Measurements from ENCODE around the gene LONP1. TPM values are rescaled to one million over a fixed set of nuclear protein-coding genes. Genes with fewer than 3 reads are reported as not detected.

The LONP1 gene
- total RNA-seq, 2 experiments from 2014 or later = 178 to 181 TPM

GRCh38 chr19:5674714-5675113, 45.2 kb downstream of the LONP1 start:
- DNase-seq = no peak
- CTCF ChIA-PET = interaction anchor here (1.7 kb wide), 1 partner anchor 13 kb away, joined by 6 read pairs; no protein-coding TSS in a partner anchor
- POLR2A ChIA-PET = no interaction called here
- Mint-ChIP-seq H3K9me3 (no peaks in the 10 kb centered on the region), H3K27me3 (no peaks in the 10 kb centered on the region), H3K4me3 (no peak overlapping the region), H3K4me1 (ENCODE audit: low read depth) (peaks cover 7% of the 10 kb centered on the region), H3K27ac (no peak overlapping the region), H3K36me3 (peaks cover 5% of the 10 kb centered on the region)
- intact Hi-C loops (cut with micrococcal nuclease) = no loop called here

GRCh38 chr19:5673752-5674151, 46.2 kb downstream of the LONP1 start:
- Mint-ChIP-seq H3K36me3 (peaks cover 11% of the 10 kb centered on the region), H3K27me3 (no peaks in the 10 kb centered on the region), H3K9me3 (no peaks in the 10 kb centered on the region), H3K4me1 (ENCODE audit: low read depth) (no peaks in the 10 kb centered on the region), H3K27ac (no peak overlapping the region), H3K4me3 (no peak overlapping the region)
- no peak for DNase-seq
- POLR2A ChIA-PET = no interaction called here
- intact Hi-C loops (cut with micrococcal nuclease) = no loop called here
- CTCF ChIA-PET = no interaction called here

- no peak overlapping the region for H3K4me3 Mint-ChIP-seq
- ChIA-PET POLR2A (no interaction called here), CTCF (no interaction called here)
- intact Hi-C loops (cut with micrococcal nuclease) = no loop called here
- DNase-seq = no peak
- H3K4me1 Mint-ChIP-seq (ENCODE audit: low read depth) = no peaks in the 10 kb centered on the region
- H3K27me3 Mint-ChIP-seq = no peaks in the 10 kb centered on the region
- no peaks in the 10 kb centered on the region for H3K9me3 Mint-ChIP-seq
- peaks cover 13% of the 10 kb centered on the region for H3K36me3 Mint-ChIP-seq
- no peak overlapping the region for H3K27ac Mint-ChIP-seq
Observed at GRCh38 chr19:5672708-5673459, 47.1 kb downstream of the LONP1 start.

- Mint-ChIP-seq H3K9me3 (no peaks in the 10 kb centered on the region), H3K27ac (no peak overlapping the region), H3K36me3 (peaks cover 21% of the 10 kb centered on the region), H3K4me1 (ENCODE audit: low read depth) (no peaks in the 10 kb centered on the region), H3K27me3 (no peaks in the 10 kb centered on the region), H3K4me3 (no peak overlapping the region)
- DNase-seq = no peak
- intact Hi-C loops (cut with micrococcal nuclease) = no loop called here
- CTCF ChIA-PET = no interaction called here
- POLR2A ChIA-PET = interaction anchor here (1.0 kb wide), 1 partner anchor 8 kb away, joined by 3 read pairs; the partner anchor contains the start of gene MICOS13
Observed at GRCh38 chr19:5671600-5671999, 48.3 kb downstream of the LONP1 start.

- DNase-seq = no peak
- intact Hi-C loops (cut with micrococcal nuclease) = no loop called here
- Mint-ChIP-seq H3K4me1 (ENCODE audit: low read depth) (peaks cover 6% of the 10 kb centered on the region), H3K9me3 (no peaks in the 10 kb centered on the region), H3K4me3 (no peak overlapping the region), H3K27me3 (no peaks in the 10 kb centered on the region), H3K27ac (peak overlapping the region; percentile 8), H3K36me3 (peaks cover 37% of the 10 kb centered on the region)
- POLR2A ChIA-PET = interaction anchor here (1.1 kb wide), 1 partner anchor 10 kb away, joined by 3 read pairs; no protein-coding TSS in a partner anchor
- CTCF ChIA-PET = no interaction called here
Observed at GRCh38 chr19:5669212-5669611, 50.7 kb downstream of the LONP1 start.

GRCh38 chr19:5667751-5668271, 52.1 kb downstream of the LONP1 start:
- H3K4me1 Mint-ChIP-seq (ENCODE audit: low read depth) = peaks cover 6% of the 10 kb centered on the region
- ChIA-PET POLR2A (no interaction called here), CTCF (no interaction called here)
- no peak for DNase-seq
- intact Hi-C loops (cut with micrococcal nuclease) = no loop called here
- no peaks in the 10 kb centered on the region for H3K9me3 Mint-ChIP-seq
- H3K27me3 Mint-ChIP-seq = no peaks in the 10 kb centered on the region
- no peak overlapping the region for H3K4me3 Mint-ChIP-seq
- H3K36me3 Mint-ChIP-seq = peaks cover 38% of the 10 kb centered on the region
- no peak overlapping the region for H3K27ac Mint-ChIP-seq

- Mint-ChIP-seq H3K4me3 (no peak overlapping the region), H3K27ac (no peak overlapping the region), H3K9me3 (no peaks in the 10 kb centered on the region), H3K4me1 (ENCODE audit: low read depth) (peaks cover 6% of the 10 kb centered on the region), H3K27me3 (no peaks in the 10 kb centered on the region), H3K36me3 (peaks cover 40% of the 10 kb centered on the region)
- CTCF ChIA-PET = interaction anchor here (0.6 kb wide), 1 partner anchor 23 kb away, joined by 3 read pairs; no protein-coding TSS in a partner anchor
- POLR2A ChIA-PET = no interaction called here
- no peak for DNase-seq
- intact Hi-C loops (cut with micrococcal nuclease) = no loop called here
Observed at GRCh38 chr19:5666921-5667610, 52.9 kb downstream of the LONP1 start.

- no peak for DNase-seq
- ChIA-PET POLR2A (no interaction called here), CTCF (interaction anchor here (0.9 to 1.0 kb wide), 2 partner anchors 21 to 24 kb away, joined by 4 to 5 read pairs; no protein-coding TSS in a partner anchor)
- no peaks in the 10 kb centered on the region for H3K27me3 Mint-ChIP-seq
- no peaks in the 10 kb centered on the region for H3K9me3 Mint-ChIP-seq
- intact Hi-C loops (cut with micrococcal nuclease) = no loop called here
- peaks cover 49% of the 10 kb centered on the region for H3K36me3 Mint-ChIP-seq
- no peak overlapping the region for H3K4me3 Mint-ChIP-seq
- H3K27ac Mint-ChIP-seq = peak overlapping the region; percentile 75
- H3K4me1 Mint-ChIP-seq (ENCODE audit: low read depth) = peaks cover 6% of the 10 kb centered on the region
Observed at GRCh38 chr19:5665781-5666513, 54.0 kb downstream of the LONP1 start.

GRCh38 chr19:5664515-5664914, 55.4 kb downstream of the LONP1 start:
- Mint-ChIP-seq H3K4me3 (no peak overlapping the region), H3K27ac (peak overlapping the region; percentile 51), H3K27me3 (no peaks in the 10 kb centered on the region), H3K36me3 (peaks cover 54% of the 10 kb centered on the region), H3K9me3 (no peaks in the 10 kb centered on the region), H3K4me1 (ENCODE audit: low read depth) (peaks cover 6% of the 10 kb centered on the region)
- CTCF ChIA-PET = interaction anchor here (1.0 kb wide), 1 partner anchor 25 kb away, joined by 4 read pairs; no protein-coding TSS in a partner anchor
- DNase-seq = no peak
- POLR2A ChIA-PET = interaction anchor here (1.2 kb wide), 1 partner anchor 10 kb away, joined by 5 read pairs; no protein-coding TSS in a partner anchor
- intact Hi-C loops (cut with micrococcal nuclease) = no loop called here

- no peak overlapping the region for H3K27ac Mint-ChIP-seq
- no peaks in the 10 kb centered on the region for H3K27me3 Mint-ChIP-seq
- intact Hi-C loops (cut with micrococcal nuclease) = no loop called here
- ChIA-PET CTCF (no interaction called here), POLR2A (interaction anchor here (1.2 kb wide), 1 partner anchor 9 kb away, joined by 5 read pairs; no protein-coding TSS in a partner anchor)
- H3K36me3 Mint-ChIP-seq = peaks cover 50% of the 10 kb centered on the region
- no peaks in the 10 kb centered on the region for H3K9me3 Mint-ChIP-seq
- no peak for DNase-seq
- no peak overlapping the region for H3K4me3 Mint-ChIP-seq
- H3K4me1 Mint-ChIP-seq (ENCODE audit: low read depth) = peaks cover 6% of the 10 kb centered on the region
Observed at GRCh38 chr19:5663904-5664303, 56.0 kb downstream of the LONP1 start.

GRCh38 chr19:5661483-5661882, 58.5 kb downstream of the LONP1 start:
- Mint-ChIP-seq H3K4me1 (ENCODE audit: low read depth) (peaks cover 6% of the 10 kb centered on the region), H3K36me3 (peaks cover 51% of the 10 kb centered on the region), H3K27ac (no peak overlapping the region), H3K27me3 (no peaks in the 10 kb centered on the region), H3K4me3 (no peak overlapping the region), H3K9me3 (no peaks in the 10 kb centered on the region)
- intact Hi-C loops (cut with micrococcal nuclease) = no loop called here
- DNase-seq = no peak
- CTCF ChIA-PET = no interaction called here
- POLR2A ChIA-PET = no interaction called here

- Mint-ChIP-seq H3K4me3 (no peak overlapping the region), H3K36me3 (peaks cover 58% of the 10 kb centered on the region), H3K27me3 (no peaks in the 10 kb centered on the region), H3K27ac (no peak overlapping the region), H3K4me1 (ENCODE audit: low read depth) (no peaks in the 10 kb centered on the region), H3K9me3 (no peaks in the 10 kb centered on the region)
- ChIA-PET POLR2A (interaction anchor here (0.6 kb wide), 1 partner anchor 173 kb away, joined by 3 read pairs; no protein-coding TSS in a partner anchor), CTCF (no interaction called here)
- intact Hi-C loops (cut with micrococcal nuclease) = no loop called here
- no peak for DNase-seq
Observed at GRCh38 chr19:5655412-5655811, 64.5 kb downstream of the LONP1 start.

Data from activated CD4-positive, alpha-beta memory T cell treated with anti-CD3 and anti-CD28 coated beads for 36 hours (primary cell).